UCSD-AML1 (cell line): Measurements from ENCODE around the gene PMEL.
A peak's percentile ranks its signal among the peaks of the same experiment; 100 is the strongest.

ENCODE experiments used
- DNase-seq: peaks from one replicate; lab custom pipeline; 2025; ENCODE audit not compliant: unreplicated experiment; lab: John Stamatoyannopoulos, UW

The PMEL gene

DNA sequence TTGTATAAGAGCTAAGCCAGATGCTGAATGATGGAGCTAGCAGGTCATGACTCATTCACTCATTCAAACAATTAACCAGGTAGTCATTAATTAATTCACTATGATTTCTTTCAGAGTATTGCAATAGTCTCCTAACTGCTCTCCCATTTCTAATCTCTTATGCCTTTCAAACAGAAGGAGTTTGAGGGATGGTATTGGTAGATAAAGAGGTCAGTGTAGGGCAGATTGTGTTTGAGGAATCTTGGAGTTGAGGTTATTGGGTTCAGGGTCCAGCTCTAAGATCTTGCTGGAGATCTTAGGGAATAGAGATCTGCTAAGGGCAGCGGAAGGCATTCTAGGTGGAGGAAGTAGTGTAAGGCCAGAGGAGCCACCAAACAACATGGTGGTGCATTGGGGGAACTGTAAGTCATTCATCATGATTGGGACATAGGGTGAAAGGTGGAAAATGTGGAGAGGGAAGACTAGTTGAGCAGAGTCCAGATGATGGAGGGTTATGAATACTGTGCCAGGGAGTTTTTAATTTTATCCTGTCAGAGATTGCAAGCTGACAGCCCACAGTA is 23.2 kb downstream of the PMEL start:
- no peak for DNase-seq

DNA sequence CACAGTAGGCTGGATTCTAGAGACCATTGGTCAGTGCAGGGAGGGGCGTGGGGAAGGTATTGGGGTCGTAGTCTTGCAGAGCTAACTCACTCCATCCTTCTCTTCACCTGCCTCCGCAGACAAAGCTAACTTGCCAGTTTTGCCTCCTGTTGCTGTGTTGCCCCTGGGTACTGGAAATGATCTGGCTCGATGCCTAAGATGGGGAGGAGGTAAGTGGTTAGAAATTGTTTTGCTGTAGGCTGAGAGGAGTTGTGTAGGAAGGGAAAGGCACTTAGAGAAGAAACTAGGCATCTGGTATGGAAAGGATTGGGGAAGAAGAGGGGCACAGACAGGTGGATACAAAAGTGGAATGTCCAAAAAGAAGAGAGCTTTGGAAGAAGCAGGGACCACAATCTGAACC is 23.8 kb downstream of the PMEL start:
- DNase-seq: no peak

DNA sequence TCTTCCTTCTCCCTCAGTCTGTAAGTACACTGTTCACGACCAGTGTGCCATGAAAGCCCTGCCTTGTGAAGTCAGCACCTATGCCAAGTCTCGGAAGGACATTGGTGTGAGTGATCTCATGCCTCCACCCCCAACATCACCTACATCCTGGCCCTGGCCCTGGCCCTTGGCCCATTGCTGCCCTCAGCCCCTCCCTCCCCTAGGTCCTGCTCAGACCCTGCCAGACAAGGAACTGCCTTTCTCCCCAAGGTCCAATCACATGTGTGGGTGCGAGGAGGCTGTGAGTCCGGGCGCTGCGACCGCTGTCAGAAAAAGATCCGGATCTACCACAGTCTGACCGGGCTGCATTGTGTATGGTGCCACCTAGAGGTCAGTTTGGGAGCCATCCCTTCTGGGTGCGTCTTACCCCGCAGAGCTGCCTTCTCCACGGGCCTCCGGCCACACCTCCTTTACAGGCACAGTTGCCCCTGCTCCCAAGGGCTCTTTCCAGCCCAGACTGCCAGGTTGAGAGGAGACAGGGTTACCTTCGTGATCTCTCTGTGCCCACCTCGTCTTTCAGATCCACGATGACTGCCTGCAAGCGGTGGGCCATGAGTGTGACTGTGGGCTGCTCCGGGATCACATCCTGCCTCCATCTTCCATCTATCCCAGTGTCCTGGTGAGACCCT is 25.6 kb downstream of the PMEL start:
- peak; percentile 80 for DNase-seq

DNA sequence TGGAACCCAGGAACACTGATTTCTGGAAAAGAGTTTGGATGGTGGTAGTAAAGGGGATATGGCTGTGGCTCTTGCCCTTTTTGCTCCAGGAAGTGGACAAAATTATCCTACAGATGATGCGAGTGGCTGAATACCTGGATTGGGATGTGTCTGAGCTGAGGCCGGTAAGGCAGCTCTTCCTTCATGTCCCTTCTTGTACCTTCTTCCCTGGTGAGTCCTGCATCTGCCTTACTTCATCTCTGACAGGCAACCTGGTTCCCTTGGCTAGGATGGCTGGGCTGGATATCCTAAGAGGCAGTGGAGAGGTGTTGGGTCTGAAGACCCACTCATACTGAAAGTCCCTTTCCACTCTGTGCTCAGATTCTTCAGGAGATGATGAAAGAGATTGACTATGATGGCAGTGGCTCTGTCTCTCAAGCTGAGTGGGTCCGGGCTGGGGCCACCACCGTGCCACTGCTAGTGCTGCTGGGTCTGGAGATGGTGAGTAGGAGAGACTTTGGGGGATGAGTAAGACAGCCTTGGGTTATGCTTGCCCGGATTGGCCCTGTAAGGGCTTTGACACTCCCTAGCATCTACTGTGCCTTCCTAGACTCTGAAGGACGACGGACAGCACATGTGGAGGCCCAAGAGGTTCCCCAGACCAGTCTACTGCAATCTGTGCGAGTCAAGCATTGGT is 26.9 kb downstream of the PMEL start:
- no peak for DNase-seq

DNA sequence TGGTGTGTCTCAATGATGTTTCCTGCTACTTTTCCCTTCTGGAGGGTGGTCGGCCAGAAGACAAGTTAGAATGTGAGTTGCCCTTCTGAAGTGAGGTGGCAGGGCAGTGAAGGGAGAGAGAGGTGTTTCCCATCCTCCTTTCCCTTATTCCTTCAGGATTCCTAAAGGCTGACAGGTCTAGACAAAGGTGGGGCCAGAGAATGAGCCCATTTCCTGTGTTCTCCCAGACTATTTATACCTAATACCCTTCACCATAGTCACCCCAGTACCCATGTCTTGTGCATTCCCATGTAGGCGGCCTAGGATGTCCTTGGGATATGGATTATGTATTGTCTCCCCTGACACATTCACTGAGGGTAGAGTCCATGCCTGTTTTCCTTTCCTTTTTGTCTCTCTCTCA is 27.9 kb downstream of the PMEL start:
- no peak for DNase-seq

DNA sequence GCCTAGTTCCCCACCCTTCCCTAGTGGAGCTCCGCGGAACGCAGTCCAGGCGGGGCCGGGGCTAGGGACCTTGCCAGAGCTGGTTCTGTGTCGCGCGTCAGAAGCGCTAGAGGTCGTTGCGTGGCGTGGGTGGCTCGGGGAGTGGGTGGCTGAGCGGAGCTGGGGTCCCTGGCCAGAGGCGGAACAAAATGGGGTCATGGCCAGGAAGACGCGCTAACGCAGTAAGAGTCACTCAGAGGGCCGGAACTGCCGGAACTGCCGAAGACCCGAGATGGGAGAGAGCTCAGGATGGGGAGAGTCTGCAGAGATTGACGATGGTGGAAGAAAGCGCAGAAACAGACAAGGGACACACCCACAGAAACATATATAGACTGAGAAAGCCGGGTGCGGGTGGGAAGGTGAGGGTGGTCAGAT is 30.1 kb downstream of the PMEL start:
- no peak for DNase-seq

DNA sequence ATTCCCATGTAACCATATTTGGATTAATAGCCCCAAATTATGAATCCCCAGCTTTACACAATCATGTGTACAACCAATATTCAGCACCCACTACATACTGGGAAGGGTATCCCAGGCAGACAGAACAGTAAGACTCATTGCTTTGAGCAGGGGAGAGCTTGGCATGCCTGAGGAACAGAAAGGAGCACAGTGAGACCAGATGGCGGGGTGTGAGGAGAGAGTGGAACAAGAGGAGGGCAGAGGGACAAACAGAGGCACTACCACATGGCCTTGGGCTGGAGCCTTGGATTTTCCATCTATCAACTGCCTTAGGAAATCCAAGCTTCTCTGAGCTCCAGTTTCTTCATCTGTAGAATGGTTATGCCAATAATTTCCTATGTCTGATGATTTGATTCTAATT is 31.1 kb downstream of the PMEL start:
- no peak for DNase-seq

DNA sequence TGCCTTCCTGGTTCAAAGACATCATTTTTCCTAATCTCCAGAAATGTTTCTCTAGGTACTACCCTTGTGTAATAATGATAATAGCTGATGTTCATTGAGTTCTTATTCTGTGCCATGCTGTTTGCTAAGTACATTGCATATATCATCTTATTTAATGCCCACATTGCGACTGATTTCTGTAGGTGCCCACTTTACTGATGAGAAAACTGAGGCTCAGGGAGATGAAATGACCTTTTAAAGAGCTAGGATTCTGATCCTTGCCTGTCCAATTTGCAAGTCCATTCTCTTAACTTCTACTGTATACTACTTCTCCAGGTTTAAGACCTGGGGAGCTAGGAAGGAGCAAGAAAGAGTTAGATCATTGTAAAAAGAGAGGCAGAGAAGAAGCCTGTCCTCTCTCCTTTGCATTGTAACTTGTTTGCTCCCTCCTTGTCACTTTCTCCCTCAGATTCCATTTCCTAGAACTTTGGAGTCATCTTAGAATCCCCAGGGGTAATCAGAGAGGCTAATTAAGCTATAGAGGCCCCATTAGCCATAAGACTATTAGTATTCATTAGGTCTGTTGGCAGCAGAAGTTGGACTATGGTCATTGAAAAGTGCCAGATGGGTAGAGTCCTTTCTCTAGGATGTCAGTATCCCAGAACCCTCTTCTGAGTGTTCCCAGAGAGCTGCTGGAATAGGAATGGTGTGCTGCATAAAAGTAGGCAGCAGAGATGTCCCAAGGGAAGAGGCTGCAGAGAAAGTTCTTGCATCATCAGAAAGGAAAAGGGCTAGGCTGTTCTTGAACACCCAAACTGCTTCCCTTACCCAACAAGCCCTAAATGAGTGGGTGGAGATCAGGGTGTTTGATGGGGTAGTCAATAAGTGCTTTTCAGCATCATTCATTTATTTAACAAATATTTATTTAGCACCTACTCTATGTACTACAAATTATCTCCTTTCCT is 31.8 kb downstream of the PMEL start:
- DNase-seq: no peak

DNA sequence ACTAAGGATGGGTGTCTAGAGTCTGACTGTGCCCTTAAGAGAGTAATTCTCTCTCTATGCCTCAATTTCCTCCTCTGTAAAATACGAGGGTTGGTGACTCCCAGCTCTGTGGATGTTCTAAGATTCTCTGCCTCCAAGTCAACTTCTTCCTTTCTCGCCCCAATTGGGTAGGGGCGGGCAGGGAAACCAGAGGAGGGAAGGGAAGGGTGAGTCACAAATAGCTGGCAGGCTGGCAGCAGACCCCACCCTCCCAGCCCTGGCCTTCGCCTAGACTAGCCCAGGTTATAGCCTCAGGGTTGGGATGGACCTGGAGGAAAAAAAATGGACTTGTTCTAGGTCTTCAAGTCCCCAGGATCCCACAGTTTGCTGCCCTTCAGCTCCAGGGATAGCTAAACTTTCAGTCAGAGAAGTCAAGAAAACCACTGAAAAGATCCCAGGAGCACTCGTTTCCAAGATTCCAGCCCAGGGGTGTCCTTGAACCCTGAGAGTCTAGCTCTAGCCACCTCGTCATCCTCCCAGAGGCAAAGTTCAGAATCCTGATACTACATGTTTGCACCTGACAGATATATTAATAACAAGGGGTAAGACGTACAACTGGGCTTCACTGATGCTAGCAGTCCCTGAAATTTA is 32.6 kb downstream of the PMEL start:
- peak; percentile 46 for DNase-seq

DNA sequence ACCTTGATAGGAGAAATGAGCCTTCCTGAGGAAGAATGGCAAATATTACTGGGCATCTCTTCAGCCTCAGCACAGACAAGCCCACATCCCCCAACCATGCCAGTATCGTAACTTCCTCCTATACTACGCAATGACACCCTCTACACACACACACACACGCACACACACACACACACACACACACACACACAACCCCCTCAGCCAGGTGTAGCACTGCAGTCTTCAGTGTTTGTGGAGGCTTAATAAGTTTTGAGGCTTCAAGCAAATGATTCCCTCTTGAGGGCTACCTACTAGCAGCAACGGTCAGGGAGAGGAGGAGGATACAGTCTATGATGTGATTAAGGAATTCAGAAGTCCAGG is 33.3 kb downstream of the PMEL start:
- DNase-seq: peak; percentile 36

DNA sequence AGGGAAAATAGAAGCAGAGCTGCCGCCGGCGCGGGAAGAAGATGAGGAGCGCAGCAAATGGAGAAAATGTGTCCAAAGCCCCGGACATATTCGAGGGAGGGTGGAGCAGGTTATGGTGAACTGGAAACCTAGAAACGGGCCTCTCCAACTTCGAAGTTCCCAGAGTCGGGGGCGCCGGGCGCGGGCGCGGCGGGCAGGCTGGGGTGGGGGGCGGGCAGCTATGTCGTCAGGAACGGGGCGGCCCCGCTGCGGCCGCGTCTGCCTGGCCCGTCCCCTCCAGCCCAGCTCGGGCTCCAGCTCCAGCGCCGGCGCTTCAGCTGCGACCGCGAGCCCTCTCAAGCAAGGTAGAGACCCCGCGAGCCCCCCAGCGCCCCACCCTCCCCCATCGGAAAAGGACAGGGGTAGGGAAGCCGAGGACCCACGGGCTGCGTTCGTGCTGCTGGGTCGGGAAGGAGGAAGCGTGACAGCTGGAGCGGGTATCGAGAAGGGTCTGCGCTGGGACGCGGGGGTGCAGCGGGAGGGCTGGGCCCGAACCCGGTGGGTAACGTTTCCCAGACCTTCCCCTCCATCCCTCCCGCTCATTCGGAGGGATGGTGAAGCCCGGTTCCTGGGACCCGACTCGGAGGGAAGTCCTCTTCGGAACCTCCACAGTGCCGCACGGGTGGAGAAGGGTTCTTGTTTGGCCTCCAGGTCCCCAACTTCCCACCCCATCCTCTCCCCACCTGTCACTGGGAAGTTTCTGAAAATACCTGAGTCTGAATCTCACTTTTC is 33.9 kb downstream of the PMEL start:
- DNase-seq: peak; percentile 52

DNA sequence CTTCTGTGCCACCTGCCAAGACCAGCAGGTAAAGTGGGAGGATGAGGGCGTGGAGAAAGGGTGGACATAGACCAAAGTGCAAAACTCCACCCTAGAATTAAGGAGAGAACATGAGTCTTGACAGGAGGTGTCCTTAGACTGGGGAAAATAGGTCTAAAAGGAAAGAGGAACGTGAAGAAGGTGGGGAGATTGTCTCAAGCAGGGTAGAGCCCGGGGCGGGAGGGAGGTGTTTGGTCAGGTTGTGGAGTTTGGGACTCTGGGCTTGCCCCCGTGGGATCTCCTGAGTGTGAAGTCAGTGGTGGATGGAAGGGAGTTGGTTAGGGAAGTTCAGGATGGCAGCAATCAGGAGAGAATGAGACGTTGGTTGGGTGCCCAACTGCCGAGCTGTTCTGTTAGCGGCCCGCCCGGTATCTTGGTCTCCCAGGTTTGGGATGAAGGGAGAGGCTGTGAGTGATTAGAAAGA is 34.5 kb downstream of the PMEL start:
- DNase-seq: peak; percentile 39

DNA sequence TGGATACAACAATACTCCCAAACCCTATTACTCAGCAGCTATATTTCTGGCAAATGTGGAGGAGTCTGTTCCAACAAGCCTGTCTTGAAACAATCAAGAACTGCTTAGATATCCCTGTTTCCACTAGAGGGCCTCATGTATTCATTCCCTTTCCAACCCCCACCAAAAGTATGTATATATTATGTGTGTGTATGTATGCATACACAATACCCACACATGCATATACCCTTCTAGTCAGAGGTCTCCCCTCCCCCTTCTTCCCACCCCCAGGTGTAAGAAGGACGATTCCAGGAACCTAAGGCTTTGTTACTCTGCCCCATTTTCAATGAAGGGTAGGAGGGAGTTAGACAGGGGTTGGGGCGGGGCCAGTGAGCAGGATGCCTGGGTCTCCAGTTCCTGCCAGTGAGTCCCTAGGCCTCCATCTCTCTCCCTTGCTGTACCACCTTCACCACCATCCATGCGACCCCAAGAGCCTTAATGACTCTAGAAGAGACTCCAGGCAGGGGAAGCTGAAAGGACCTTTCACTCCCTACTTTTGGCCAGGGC is 35.0 kb downstream of the PMEL start, which contains the start of gene DGKA:
Gene DGKA, plus strand, starts transcription at position 392 of the 546 bp plus-strand sequence. CDS start 5,342 bp downstream, outside the sequence.
- DNase-seq: peak; percentile 65

DNA sequence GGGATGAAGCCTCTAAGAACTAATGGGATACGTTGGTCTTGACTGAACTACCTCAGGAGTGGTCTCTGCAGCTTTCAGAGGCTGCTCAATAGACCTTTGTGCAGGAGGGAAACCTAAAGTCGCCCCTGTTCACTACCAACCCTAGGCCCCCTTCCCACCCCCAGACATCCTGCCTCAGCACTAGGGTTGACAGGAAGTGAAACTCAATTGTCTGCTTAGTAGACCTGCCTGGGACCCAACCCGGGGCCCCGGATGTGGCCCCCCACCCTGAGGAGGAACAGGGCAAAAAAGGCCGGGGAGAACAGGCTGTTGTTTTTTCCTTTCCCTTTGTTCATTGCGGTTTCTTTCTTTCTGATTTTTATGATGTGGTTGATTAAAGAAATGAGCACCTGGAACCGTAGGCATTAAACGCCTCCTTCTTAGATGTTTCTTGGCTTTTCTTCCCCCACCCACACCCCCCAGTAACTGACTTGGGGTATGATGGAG is 36.5 kb downstream of the PMEL start:
- DNase-seq: peak; percentile 55

DNA sequence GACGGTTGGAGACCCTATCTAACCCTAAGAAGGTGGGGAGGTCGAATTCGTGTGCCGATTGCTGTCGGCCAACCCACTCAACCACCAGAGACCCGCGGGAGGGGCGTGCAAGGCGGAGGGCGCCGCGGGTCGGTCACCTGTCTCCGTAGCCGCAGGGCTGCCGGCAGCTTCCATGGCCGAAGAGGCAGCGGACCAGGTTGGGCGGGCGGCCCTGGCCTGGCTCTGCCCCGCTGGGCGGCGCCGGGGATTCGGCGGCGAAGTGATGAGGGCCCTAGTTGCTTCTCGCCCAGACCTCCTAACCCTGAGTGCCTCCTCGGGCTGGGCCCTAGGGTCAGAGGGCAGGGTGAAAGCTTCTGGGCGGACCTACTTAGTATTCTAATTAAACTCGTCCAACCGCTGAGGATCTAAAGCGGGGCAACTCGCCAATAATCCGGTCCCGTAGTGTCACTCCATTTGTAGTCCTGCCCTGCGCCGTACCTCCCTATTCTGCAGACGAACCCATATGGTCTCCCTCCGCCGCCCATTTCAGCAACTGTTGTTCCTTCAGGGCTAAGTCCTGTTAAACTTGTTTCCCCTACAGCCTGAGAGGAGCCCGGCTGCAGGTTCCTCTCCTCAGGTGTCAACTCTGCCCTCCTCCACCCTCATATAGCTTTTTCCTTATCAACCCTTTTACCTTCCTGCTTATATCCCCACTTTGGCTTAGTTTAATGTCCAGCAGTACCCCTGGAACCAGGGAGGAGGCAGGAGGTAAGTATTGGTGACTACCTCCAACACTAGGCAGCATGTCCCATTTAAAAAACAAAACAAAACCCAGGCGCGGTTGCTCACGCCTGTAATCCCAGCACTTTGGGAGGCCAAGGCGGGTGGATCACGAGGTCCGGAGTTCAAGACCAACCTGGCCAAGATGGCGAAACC is 38.0 kb downstream of the PMEL start, which contains the start of gene PYM1:
Gene PYM1, minus strand, starts transcription at position 307 of the 915 bp plus-strand sequence. Its CDS starts 133 bp downstream, at position 174.
- DNase-seq: peak; percentile 86

DNA sequence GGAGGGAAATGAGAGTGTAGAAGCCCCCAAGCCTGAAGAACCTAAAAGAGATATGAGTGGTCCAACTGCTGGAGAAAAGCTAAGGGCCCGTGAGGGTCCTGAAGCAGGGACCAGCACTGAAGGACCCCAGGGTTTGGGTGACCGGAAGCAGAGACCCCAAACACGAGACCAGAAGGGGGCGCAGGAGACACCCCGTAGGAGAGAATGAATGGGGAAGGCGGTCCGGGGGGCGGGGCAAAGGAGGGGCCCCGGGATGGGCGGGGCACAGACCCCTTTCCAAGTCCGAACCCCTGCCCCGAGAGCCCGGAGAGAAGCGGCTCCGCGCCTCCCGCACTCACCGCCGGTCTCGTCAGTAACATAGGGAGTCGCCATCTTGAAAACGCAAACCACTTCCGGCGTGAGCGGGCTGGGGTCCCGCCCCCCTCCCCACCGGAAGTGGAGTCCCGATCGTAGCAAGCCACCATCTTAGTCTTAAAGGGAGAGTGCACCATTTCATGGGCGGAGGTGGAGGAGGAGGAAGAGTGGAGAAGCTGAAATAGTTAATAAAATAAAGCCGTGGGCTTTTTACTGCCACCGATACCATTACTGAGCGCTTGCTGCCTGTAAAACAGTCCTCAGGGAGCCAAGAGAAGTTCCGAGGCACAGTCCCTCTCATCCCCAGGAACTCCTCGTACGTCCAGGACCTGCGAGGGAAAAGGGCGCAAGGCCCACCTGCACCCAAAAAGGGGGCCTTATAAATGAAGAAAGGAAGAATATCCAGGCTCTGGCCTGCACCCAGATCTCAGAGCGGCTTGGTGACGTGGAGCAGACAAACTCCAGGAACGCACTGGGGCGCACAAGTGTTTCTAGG is 38.9 kb downstream of the PMEL start:
- DNase-seq: peak; percentile 94
